HCT116 (cell line): Measurements from ENCODE around the gene AACS. TPM values are rescaled to one million over a fixed set of nuclear protein-coding genes. Genes with fewer than 3 reads are reported as not detected.

Experiments
- ATAC-seq: fragments of 200-7000 bp; cut with Tn5 transposase; 2 replicates; pipeline ENCODE4 v1.9.1; 2020; ENCODE audit warnings: mild to moderate bottlenecking, moderate library complexity
- BruUV-seq: library from RNA; stranded (reverse); fragments of 400-500 nt; replicated peaks from 2 replicates; lab custom pipeline; 2021; lab: Mats Ljungman, UMichigan
- CTCF ChIA-PET: fragments of 300-600 bp; sonication (Branson Sonifier 250); formaldehyde crosslinking; loops from one replicate; lab custom pipeline; 2021; ENCODE audit warnings: antibody characterized with exemption; lab: Charles Lee
- POLR2A ChIA-PET: fragments of 300-600, 350-600 bp; sonication (Branson Sonifier 250); formaldehyde crosslinking; loops from one replicate; lab custom pipeline; 2021; ENCODE audit warnings: antibody characterized with exemption; lab: Charles Lee
- RAD21 ChIA-PET, 2 experiments: fragments of 300-600 bp; sonication (Branson Sonifier 250); formaldehyde crosslinking; loops; one replicate each; lab custom pipeline; 2023; ENCODE audit warnings: low total read pairs in 2 of 2; ENCODE audit not compliant: uncharacterized antibody in 2 of 2, unreplicated experiment in 2 of 2, low non-redundant PET in 1 of 2; lab: Charles Lee
- DNase-seq: peaks from one replicate; pipeline ENCODE4 v3.0.0-alpha.2; 2010; ENCODE audit warnings: low read depth, low spot score
- H2AFZ ChIP-seq: fragments of 200-600 bp; shearing (Covaris generic), sonication (generic); 2 replicates; pipeline ENCODE4 v1.6.1; 2017; ENCODE audit warnings: low read depth, mixed run types, mixed read lengths, antibody characterized with exemption, low read length; ENCODE audit not compliant: poor library complexity, severe bottlenecking
- H3K27ac ChIP-seq: 2 replicates; pipeline ENCODE4 v1.5.1; 2012; ENCODE audit warnings: low read depth, low read length
- H3K27me3 ChIP-seq: fragments of 200-600 bp; sonication (generic); 2 replicates; pipeline ENCODE4 v1.6.1; 2016; ENCODE audit warnings: mixed run types, low read length, mixed read lengths; ENCODE audit not compliant: insufficient read depth
- H3K36me3 ChIP-seq, 2 experiments: fragments of 200-500 bp in 1 of 2; fragments of 200-600 bp in 1 of 2; sonication (Bioruptor generic) in 1 of 2; sonication (generic) in 1 of 2; 2 replicates each; pipeline versions ENCODE4 v1.5.1 to v1.6.1; 2014 to 2016; ENCODE audit warnings: low read length in 2 of 2, inconsistent platforms in 1 of 2, mixed read lengths in 1 of 2, mixed run types in 1 of 2; ENCODE audit not compliant: insufficient read depth in 2 of 2, control insufficient read depth in 1 of 2
- H3K4me1 ChIP-seq, 2 experiments: fragments of 200-600 bp in 1 of 2; sonication (generic) in 1 of 2; 2 replicates each; pipeline versions ENCODE4 v1.5.1 to v1.6.1; 2012 to 2017; ENCODE audit warnings: low read length in 2 of 2, inconsistent platforms in 1 of 2, mild to moderate bottlenecking in 1 of 2, mixed read lengths in 1 of 2, mixed run types in 1 of 2, moderate library complexity in 1 of 2; ENCODE audit not compliant: insufficient read depth in 2 of 2, control insufficient read depth in 1 of 2
- H3K4me2 ChIP-seq: fragments of 200-600 bp; sonication (generic); 2 replicates; pipeline ENCODE4 v1.6.1; 2017; ENCODE audit warnings: mixed run types, low read length, mixed read lengths
- H3K4me3 ChIP-seq, 2 experiments: fragments of 200-600 bp in 1 of 2; sonication (generic) in 1 of 2; replicated peaks in 1 of 2; 2 replicates each; pipeline ENCODE4 v1.5.1; 2011 to 2016; ENCODE audit warnings: low read length in 2 of 2, control low read depth in 1 of 2, low read depth in 1 of 2, mild to moderate bottlenecking in 1 of 2, mixed read lengths in 1 of 2, mixed run types in 1 of 2
- H3K79me2 ChIP-seq: fragments of 200-600 bp; sonication (generic); 2 replicates; pipeline ENCODE4 v1.6.1; 2017; ENCODE audit warnings: mild to moderate bottlenecking, mixed run types, low read length, moderate library complexity, mixed read lengths; ENCODE audit not compliant: insufficient read depth
- H3K9ac ChIP-seq: fragments of 200-600 bp; sonication (generic); 2 replicates; pipeline ENCODE4 v1.6.1; 2016; ENCODE audit warnings: low read length, mixed read lengths
- H3K9me2 ChIP-seq: fragments of 200-600 bp; sonication (generic), shearing (Covaris generic); 2 replicates; pipeline ENCODE4 v1.6.1; 2017; ENCODE audit warnings: mixed run types, mild to moderate bottlenecking, moderate library complexity; ENCODE audit not compliant: insufficient read depth
- H3K9me3 ChIP-seq, 2 experiments: fragments of 200-500 bp in 1 of 2; fragments of 200-600 bp in 1 of 2; sonication (Bioruptor generic) in 1 of 2; sonication (generic) in 1 of 2; 2 replicates each; pipeline ENCODE4 v1.6.1; 2014 to 2017; ENCODE audit warnings: low read length in 2 of 2, mixed read lengths in 2 of 2, inconsistent platforms in 1 of 2, low read depth in 1 of 2, mild to moderate bottlenecking in 1 of 2, mixed run types in 1 of 2, moderate library complexity in 1 of 2; ENCODE audit not compliant: control insufficient read depth in 1 of 2, insufficient read depth in 1 of 2
- H4K20me1 ChIP-seq: fragments of 200-600 bp; sonication (generic), shearing (Covaris generic); 2 replicates; pipeline ENCODE4 v1.6.1; 2017; ENCODE audit warnings: mixed run types, mild to moderate bottlenecking, moderate library complexity; ENCODE audit not compliant: insufficient read depth
- CBX3 ChIP-seq: IDR thresholded peaks from 2 replicates; pipeline ENCODE4 v1.6.1; 2012; ENCODE audit warnings: low read depth
- CTCF ChIP-seq, 3 experiments: fragments of 200-600 bp in 1 of 3; sonication (generic) in 1 of 3; IDR thresholded peaks in 2 of 3; conservative IDR thresholded peaks in 1 of 3; 2 replicates each; pipeline ENCODE4 v1.5.1; 2012 to 2017; ENCODE audit warnings: low read depth in 2 of 3, low read length in 2 of 3, antibody characterized with exemption in 1 of 3, borderline replicate concordance in 1 of 3, control low read depth in 1 of 3, mild to moderate bottlenecking in 1 of 3, mixed read lengths in 1 of 3, mixed run types in 1 of 3, moderate library complexity in 1 of 3; ENCODE audit not compliant: insufficient read depth in 1 of 3
- ELF1 ChIP-seq: IDR thresholded peaks from 2 replicates; pipeline ENCODE4 v1.6.1; 2012; ENCODE audit warnings: low read depth, borderline replicate concordance
- EZH2phosphoT487 ChIP-seq: fragments of 200-600 bp; IDR thresholded peaks from 2 replicates; pipeline ENCODE4 v1.6.1; 2018; ENCODE audit warnings: antibody characterized with exemption, borderline replicate concordance
- JUND ChIP-seq: IDR thresholded peaks from 2 replicates; pipeline ENCODE4 v1.6.1; 2012
- POLR2AphosphoS5 ChIP-seq: IDR thresholded peaks from 2 replicates; pipeline ENCODE4 v1.6.1; 2011; ENCODE audit warnings: mild to moderate bottlenecking, low read depth, low read length, moderate library complexity
- SP1 ChIP-seq: IDR thresholded peaks from 2 replicates; pipeline ENCODE4 v1.6.1; 2012; ENCODE audit warnings: low read depth
- SRF ChIP-seq: IDR thresholded peaks from 2 replicates; pipeline ENCODE4 v1.6.1; 2012; ENCODE audit warnings: low read depth
- TCF7L2 ChIP-seq: IDR thresholded peaks from 2 replicates; pipeline ENCODE4 v1.7.0; 2011; ENCODE audit warnings: borderline replicate concordance, inconsistent platforms; ENCODE audit not compliant: insufficient read depth, insufficient read length; ENCODE audit errors: extremely low read depth
- YY1 ChIP-seq: IDR thresholded peaks from 2 replicates; pipeline ENCODE4 v1.6.1; 2011; ENCODE audit warnings: low read length, low read depth, moderate library complexity, mild to moderate bottlenecking; ENCODE audit not compliant: insufficient replicate concordance; ENCODE audit errors: extremely low read depth
- ZBTB33 ChIP-seq: IDR thresholded peaks from 2 replicates; pipeline ENCODE4 v1.6.1; 2011; ENCODE audit warnings: mild to moderate bottlenecking, low read length, moderate library complexity; ENCODE audit not compliant: insufficient replicate concordance; ENCODE audit errors: extremely low read depth
- ZFX ChIP-seq: fragments of 450-650 bp; IDR thresholded peaks from 2 replicates; pipeline ENCODE4 v1.6.1; 2017
- intact Hi-C: fragments of 100-400 bp; cut with micrococcal nuclease; formaldehyde crosslinking; loops from 2 replicates; pipeline ENCODE4 v1.10.0; 2022
- total RNA-seq: library from RNA; stranded (reverse); gene quantifications from one replicate; pipeline ENCODE4 v1.2.1, GENCODE V29; 2021; ENCODE audit not compliant: unreplicated experiment
- TF ChIP-seq, protein P1 (sequence below): IDR thresholded peaks from 2 replicates; pipeline ENCODE4 v1.6.1; 2012

The AACS gene
- total RNA-seq, 1 experiment from 2014 or later: 16.0 TPM

GRCh38 chr12:125098676-125099408 is 33.6 kb downstream of the AACS start:
- no peak overlapping the region for H3K4me2 ChIP-seq
- DNase-seq (no peak), ATAC-seq (no peak)
- H3K9ac ChIP-seq: no peak overlapping the region
- TF ChIP-seq ZBTB33: no peak
- no peak for TF ChIP-seq SP1
- no peak for TF ChIP-seq CTCF (IDR thresholded peaks at IDR 0.05 in 2 of 3, conservative IDR thresholded peaks at IDR 0.05 in 1 of 3; ENCODE audit: borderline replicate concordance in 1 of 3, insufficient read depth in 1 of 3, low read depth in 2 of 3, low read length in 2 of 3)
- TF ChIP-seq JUND: no peak
- TF ChIP-seq POLR2AphosphoS5: no peak
- TF ChIP-seq YY1: no peak
- no peak for TF ChIP-seq ZFX
- no peak for TF ChIP-seq SRF
- TF ChIP-seq CBX3: no peak
- TF ChIP-seq TCF7L2: no peak
- no peak for TF ChIP-seq ELF1
- TF ChIP-seq, protein P1, sequence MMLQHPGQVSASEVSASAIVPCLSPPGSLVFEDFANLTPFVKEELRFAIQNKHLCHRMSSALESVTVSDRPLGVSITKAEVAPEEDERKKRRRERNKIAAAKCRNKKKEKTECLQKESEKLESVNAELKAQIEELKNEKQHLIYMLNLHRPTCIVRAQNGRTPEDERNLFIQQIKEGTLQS: no peak
- TF ChIP-seq EZH2phosphoT487: no peak
- no peak overlapping the region for H3K4me3 ChIP-seq
- POLR2A ChIA-PET: no interaction called here
- CTCF ChIA-PET: no interaction called here
- BruUV-seq: no TSS peak
- no peaks in the 10 kb centered on the region for H3K9me3 ChIP-seq
- H3K27me3 ChIP-seq: no peaks in the 10 kb centered on the region
- H3K79me2 ChIP-seq: no peaks in the 10 kb centered on the region
- intact Hi-C loops: no loop called here
- no peaks in the 10 kb centered on the region for H3K4me1 ChIP-seq
- H2AFZ ChIP-seq: no peak overlapping the region
- H3K9me2 ChIP-seq: no peaks in the 10 kb centered on the region
- RAD21 ChIA-PET: no interaction called here
- no peaks in the 10 kb centered on the region for H4K20me1 ChIP-seq
- H3K36me3 ChIP-seq: peaks cover 4 to 5% of the 10 kb centered on the region in 2 experiments; a peak in 3 of 4 replicates
- no peak overlapping the region for H3K27ac ChIP-seq
